Peyer's patch (tissue), 4 donors: ENCODE results near the gene SLC36A1.

Experiments used
- POLR2A ChIP-seq, 2 donors: fragments of 450-650 bp; IDR thresholded peaks; one replicate each; pipeline ENCODE4 v1.5.1; 2017; ENCODE audit warnings: antibody characterized with exemption in 2 of 2, mild to moderate bottlenecking in 2 of 2, moderate library complexity in 2 of 2
- TF ChIP-seq, protein P1 (sequence below), 6 experiments: fragments of 450-650 bp in 4 of 6; fragments of 200-600 bp in 2 of 6; sonication (generic) in 1 of 6; IDR thresholded peaks; one replicate each; pipeline ENCODE4 v1.5.1; 2017 to 2019; ENCODE audit warnings: antibody characterized with exemption in 6 of 6, mild to moderate bottlenecking in 3 of 6, moderate library complexity in 1 of 6

DNA sequence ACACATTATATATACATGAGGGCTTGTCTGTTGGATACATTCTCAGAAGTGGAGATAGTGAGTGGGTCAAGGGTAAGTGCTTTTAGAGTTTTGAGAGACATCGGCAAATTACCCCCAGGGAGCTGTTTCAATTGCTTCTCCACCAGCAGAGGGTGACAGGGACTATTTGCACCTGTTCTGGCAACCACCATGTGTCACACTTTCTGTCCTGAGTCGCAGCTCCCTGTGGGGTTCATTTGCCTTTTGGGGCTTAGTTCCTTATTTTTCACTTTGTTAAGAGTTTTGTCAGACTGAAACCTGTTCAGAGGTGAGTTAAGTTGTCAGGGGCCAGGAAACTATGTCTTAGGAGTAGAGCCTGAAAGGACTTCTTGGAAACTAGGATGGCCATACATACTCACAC is 20.1 kb upstream of the SLC36A1 start:
- TF ChIP-seq, protein P1, sequence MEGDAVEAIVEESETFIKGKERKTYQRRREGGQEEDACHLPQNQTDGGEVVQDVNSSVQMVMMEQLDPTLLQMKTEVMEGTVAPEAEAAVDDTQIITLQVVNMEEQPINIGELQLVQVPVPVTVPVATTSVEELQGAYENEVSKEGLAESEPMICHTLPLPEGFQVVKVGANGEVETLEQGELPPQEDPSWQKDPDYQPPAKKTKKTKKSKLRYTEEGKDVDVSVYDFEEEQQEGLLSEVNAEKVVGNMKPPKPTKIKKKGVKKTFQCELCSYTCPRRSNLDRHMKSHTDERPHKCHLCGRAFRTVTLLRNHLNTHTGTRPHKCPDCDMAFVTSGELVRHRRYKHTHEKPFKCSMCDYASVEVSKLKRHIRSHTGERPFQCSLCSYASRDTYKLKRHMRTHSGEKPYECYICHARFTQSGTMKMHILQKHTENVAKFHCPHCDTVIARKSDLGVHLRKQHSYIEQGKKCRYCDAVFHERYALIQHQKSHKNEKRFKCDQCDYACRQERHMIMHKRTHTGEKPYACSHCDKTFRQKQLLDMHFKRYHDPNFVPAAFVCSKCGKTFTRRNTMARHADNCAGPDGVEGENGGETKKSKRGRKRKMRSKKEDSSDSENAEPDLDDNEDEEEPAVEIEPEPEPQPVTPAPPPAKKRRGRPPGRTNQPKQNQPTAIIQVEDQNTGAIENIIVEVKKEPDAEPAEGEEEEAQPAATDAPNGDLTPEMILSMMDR (IDR thresholded peaks at IDR 0.05), result peak in 1 of 6 experiments; percentile 29
- no peak for TF ChIP-seq POLR2A (IDR thresholded peaks at IDR 0.05)
